Activated T-helper 1 cell treated with anti-CD3 and anti-CD28 coated beads, Interleukin-2, amount 50 U/mL, for 16 hours (primary cell): Measurements from ENCODE around the gene CPLX3.

Experiments used
- DNase-seq, 2 donors: peaks; one replicate each; pipeline ENCODE4 v3.0.0-alpha.2; 2020; ENCODE audit warnings: low read depth in 1 of 2, low spot score in 1 of 2

CPLX3 gene

DNA sequence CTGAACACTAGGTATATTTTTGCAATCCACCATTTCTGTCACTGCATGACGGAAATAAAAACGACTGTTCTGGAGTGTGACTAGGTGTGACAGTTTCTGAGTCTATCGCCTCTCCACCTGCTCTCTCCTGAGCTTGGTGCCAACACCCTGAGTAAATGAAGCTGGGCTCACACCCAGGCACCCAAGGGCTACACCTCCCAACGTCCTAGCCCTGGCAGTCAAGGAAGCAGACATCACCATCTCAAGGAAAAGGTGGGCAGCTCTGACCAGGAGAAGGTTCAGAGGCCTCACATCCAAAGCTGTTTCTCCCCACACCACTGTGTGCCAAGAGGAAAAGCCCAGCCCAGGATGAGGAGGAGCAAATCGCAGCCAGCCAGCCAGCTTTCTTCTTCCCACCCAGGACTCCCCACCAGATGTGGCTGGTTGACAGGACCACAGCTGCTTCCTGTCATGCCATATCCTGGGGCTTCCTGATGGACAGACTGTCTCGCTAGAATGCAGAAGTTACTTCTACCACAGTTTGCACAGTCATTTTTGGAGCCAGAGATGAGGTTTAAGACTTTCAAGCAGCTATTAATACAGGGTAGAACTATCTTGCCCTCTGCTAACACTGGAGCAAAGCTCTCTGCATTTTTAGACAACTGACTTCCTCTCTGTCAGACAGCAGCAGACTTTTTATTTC is 43.4 kb downstream of the CPLX3 start:
- no peak for DNase-seq

- DNase-seq: no peak
These were observed 44.2 kb downstream of the CPLX3 start for GRCh38 chr15:74870436-74871215.

DNA sequence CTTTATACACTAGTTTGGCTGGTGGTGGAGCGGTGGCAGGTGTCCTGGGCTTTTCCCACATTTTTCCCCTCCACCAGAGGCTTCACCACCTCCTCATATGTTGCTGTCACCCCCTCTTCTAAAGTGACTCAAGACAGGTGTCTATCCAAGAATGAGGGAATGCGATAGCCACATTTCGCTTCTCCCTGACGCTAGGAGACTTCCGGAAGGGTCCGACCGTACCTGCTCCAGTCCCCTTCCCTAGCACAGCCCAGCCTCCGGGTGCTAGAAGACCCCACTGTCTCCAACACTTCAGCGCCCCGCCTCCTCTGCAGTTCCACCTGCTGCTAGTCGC is 46.2 kb downstream of the CPLX3 start:
- DNase-seq: no peak

DNA sequence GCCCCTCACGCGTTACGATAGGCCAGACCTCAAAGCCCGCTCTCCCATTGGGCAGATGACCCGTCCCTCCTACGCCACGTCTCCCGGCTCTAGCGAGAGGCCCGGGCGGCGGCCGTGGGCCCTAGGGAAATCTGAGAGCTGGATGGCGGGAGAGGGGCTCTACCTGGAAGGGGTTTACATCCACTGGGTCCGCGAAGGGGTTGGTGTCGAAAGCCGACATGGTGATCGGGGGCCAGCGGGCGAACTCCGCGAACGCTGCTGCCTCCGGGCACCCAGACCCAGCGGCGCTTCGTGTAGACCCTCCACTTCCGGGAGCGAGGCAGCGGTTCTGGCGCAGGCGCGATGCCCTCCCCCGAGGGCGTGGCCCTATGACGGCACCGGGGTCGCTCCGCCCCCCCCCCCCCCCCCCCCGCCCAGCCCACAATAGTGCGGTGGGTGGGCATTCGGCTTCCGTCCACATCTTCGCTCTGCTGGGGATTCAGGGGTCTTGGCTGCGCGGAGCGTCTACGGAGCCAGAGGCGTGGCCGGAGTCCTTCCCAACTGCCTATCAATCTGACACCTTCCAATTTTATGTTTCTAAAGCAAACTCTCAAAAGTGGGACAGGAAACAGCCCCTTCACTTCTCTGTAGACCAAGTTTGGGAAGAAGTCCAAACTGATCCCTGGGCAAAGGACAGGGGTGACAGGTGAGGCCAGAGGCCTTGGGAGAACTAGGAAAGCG is 46.8 kb downstream of the CPLX3 start, which contains the start of gene SCAMP2:
Gene SCAMP2 (minus strand): TSS at position 330 of the 720 bp plus-strand sequence. CDS start 110 bp downstream, at position 220.
- peak; percentile 73 to 82 for DNase-seq

DNA sequence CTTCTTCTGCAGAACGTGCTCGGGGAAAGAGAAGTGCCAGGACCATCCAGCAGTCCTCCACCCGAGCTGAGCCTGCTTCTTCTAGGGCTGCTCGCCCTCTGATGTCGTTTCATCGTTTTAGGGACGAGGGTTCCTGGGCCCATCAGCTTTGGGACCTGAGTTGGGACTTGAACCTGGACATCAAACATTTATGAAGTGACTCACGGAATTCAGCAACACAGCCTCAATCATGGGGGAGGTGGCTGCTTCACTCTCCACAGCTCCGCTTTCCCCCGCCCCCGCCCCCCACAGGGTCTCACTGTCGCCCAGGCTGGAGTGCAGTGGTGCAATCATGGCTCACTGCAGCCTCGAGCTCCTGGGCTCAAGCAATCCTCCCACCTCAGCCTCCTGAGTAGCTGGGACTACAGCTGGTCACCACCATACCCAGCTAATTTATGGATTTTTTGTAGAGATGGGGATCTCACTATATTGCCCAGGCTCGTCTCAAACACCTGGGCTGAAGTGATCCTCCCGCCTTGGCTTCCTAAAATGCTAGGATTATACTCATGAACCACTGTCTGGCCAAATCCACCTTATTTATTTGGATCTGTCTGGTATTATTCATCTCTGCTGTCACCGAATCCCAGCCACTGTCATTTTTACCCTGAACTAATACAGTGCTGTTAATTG is 47.5 kb downstream of the CPLX3 start:
- DNase-seq: no peak

DNA sequence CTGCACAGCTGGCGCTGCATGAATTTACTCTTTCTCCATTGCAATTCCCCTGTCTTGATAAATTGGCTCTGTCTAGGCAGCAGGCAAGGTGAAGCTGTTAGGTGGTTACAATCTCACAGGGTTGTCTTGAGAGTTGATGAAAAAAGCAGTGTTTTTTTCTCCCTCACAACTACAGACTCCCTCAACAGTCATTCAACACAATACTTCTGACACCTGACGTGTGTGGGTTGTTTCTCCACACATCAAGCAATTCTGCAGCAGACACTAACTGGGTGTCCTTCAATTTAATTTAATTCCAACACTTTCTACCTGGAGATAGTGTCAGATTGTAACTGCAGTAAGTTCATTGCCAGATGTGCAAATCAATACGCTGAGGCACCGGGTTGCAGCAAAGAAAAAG is 51.8 kb downstream of the CPLX3 start:
- DNase-seq: no peak
